Measurements from ENCODE around the gene TBL1Y.
"Not testable (repeated sequence)": the region's sequence is repeated elsewhere in the genome, so short reads cannot be mapped to it uniquely, and the experiment has no call there.

Gene TBL1Y

DNA sequence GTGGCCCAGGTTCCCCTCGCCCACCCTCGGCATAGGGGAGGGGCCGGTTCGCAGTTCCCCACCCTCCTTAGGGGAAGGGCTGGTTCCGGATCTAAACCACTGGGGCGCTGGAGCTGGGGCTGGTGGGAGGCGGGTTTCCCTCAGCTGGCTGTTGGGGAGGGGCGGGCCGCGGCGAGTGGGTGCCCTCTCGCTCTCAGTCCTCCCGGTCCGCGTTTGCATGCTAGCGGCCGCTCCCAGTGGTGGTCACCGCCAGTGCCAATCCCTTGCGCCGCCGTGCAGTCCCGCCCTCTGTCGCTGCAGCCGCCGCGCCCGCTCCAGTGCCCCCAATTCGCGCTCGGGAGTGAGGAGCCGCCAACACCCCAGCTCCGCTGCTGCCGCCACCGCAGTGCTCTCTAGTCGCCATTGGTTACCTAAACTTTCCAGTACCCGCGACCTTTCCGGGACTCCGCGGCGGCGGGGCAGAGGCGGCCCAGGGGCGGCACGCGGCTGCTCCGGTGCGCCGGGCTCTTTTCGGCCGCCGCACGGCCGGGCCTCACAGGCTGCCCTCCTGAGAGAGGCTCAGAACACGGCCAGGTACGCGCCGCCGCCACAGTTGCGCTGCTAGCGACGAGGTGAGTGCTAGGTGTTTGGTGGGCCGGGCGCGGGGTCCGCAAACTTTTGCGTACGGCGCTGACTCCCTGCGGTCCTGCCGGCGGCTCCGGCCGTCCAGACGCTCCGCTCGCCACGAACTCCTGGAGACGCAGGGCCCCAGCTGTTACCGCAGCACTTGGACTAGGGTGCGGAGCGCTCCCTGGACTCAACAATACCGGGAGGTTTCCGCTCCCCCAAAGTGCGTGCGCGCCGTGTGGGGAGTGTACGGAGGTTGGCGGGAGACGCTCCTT lies at the start of gene TBL1Y:
Gene TBL1Y, plus strand, starts transcription at position 326 of the 881 bp plus-strand sequence. CDS start 114,388 bp downstream, outside the sequence.
- DNase-seq (ENCODE audit: low spot score), result no peak

DNA sequence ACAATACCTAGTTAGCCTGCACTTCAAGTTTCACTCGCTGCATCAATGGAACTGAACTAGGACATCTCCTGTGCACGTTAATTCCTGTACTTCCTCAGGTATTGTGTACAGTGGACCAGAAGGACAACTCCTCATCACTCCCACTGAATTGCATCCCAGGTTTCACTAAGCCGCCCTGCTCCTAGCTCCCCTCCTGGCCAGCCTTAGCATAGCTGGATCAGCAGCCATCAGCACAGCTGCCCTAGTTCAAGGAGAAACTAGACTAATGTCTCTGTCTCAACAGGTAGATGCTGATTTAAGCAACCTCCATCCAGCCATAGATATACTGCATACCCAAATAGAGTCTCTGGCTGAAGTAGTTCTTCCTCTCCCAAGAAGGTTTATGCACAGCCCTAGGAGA lies 16.0 kb upstream of the TBL1Y start:
- no peak for DNase-seq (ENCODE audit: low spot score)

DNA sequence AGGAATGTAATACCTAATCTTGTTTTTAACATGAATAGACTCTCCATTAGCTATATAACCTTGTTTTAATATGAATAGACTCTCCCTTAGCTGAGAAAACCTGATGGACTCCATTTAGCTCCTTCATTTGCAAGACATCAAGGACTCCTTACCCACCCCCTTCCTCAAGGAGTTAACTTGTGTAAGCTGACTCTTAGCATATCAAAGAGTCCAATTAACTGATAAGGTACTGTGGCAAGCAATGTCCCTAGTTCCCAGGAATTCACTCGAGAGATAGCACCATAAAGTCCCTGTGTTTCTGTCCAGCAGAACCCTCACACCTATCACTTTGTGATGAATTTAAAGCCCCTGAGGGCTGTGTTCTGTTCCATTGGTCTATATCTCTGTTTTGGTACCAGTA lies 15.3 kb upstream of the TBL1Y start:
- DNase-seq (ENCODE audit: low spot score), result no peak

DNA sequence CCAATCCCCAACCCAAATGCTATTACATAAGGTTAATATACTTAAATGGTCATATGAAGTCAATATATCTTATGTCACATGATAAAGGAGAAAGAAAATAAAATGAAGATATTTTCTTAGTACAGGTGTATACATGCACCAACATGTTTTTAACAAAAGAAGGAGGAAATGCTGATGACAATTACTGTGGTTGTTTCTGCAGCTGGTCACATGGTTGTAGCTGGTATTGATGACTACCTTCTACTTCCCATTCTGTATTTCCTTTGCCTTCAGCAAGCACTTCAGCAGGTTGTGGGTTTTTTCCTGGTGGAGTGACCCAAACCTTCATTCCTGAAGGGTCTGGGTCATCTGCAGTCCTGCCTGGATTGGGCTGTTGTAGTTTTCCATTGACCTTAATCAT lies 8.4 kb upstream of the TBL1Y start:
- DNase-seq (ENCODE audit: low spot score), result not testable (repeated sequence)

DNA sequence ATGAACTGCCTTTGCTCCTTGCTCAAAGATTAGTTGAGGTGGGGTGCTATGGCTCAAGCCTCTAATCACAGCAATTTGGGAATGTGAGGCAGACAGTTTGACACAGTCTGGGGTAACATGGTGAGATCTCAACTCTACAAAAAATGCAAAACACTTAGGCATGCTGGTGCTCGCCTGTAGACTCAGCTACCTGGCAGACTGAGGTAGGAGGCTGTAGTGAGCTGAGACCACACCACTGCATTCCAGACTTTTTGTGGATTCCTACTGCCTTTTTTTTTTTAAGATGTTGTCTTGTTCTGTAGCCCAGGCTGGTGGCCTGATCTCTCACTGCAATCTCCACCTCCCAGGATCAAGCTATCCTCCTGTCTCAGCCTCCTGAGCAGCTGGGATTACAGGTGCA lies 2.9 kb upstream of the TBL1Y start:
- DNase-seq (ENCODE audit: low spot score), result no peak

DNA sequence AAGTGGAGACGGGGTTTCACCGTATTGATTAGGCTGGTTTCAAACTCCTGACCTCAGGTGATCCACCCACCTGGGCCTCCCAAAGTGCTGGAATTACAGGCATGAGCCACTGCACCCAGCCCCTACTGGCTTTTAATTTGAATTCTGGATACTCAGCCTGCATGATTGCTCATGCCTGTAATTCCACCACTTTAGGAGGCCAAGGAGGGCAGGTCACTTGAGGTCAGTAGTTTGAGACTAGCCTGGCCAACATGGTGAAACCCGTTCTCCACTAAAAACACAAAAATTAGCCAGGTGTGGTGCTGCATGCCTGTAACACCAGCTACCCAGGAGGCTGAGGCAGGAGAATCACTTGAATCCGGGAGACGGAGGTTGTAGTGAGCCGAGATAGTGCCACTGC lies 2.5 kb upstream of the TBL1Y start:
- DNase-seq (ENCODE audit: low spot score), result not testable (repeated sequence)

DNA sequence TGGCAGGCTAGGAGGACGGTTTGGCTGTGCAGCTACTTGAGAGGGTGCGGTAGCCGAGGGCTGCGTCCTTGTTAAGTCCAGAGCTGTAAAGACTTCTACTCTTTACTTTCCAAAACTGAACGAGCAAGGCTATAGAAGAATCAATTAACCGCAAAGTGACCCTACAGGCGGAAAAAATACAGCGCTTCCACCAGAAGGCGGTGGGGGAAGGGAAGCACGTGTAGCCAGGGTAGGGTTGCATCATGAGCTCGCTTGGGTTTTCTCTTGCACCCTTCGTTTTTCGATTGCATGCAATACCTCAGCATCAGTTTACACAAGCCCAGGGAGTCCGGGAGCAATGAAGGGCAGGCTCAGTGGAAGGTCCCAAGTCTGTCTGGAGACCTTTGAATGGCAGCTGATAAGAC lies 1.4 kb upstream of the TBL1Y start:
- no peak for DNase-seq (ENCODE audit: low spot score)

DNA sequence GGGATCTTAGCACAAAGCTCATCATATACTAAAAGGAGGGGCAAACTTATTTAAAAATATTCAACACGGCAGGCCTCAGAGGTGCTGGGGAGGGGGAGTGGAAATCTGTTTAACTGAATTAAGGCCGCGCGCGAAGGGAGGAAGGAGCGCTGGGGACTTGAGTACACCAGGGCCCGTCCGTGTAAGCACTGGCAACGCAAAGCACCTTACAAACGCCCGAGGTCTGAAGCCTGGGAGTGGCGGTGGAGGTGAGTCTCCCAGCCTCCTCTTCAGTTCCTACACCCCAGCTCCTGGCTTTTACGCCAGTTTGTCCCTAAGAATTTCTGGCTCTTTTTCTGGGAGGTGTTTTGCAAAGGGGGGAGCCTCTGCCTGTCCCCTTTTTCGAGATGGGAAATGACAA lies 641 bp upstream of the TBL1Y start:
- no peak for DNase-seq (ENCODE audit: low spot score)

DNA sequence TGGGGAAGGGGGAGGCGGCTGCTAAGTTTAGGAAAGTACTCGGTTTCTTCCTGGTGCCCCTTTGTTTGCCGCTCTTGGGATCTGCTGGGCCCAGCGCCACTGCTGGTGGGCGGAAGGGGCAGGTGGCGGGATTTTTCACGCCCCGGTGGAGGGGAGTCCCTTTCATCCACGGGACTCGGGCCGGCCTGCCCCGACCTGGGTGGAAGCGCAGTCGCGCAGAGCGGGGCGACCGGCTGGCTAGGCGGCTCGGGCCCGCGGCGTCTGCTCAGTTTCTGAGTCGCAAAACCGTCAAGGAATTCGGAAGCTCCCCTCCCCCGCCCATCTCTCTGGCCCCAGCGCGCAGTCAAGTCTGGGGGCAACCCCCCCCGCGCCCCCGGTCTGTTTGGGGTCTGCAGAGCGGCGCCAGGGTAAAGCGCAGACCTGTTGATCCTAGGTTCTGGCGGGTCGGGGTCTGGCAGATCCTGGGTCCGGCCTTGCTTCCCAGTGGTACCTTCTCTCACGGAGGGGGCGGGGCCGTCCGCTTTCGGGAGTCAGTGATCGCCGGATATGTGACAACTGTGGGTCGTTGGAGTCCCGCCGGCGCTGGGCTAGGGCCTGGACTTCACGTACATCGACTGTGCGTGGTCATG lies 870 bp downstream of the TBL1Y start, which contains the start of gene AMELY:
Gene AMELY, minus strand, starts transcription at position 500 of the 629 bp plus-strand sequence. CDS start 39,144 bp downstream, outside the sequence.
- no peak for DNase-seq (ENCODE audit: low spot score)

DNA sequence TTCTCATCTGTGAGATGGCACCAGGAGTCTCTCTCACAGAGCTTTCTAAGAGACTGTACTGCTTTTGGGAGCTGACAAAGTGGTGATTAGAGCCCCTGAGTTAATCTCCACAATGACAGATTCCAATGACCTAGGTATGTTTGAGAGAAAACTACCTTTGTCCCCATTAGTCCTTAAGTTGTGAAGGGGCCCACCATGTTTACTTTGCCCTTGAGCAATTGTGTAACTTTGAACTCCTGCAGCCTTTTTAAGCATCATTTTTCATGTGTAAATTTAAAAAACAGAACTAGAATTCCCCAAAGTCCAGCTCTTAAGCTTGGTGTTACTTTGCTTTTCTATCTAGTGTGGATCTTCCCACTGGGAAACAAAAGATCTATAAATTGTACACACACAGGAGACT lies 2.9 kb downstream of the TBL1Y start:
- no peak for DNase-seq (ENCODE audit: low spot score)

DNA sequence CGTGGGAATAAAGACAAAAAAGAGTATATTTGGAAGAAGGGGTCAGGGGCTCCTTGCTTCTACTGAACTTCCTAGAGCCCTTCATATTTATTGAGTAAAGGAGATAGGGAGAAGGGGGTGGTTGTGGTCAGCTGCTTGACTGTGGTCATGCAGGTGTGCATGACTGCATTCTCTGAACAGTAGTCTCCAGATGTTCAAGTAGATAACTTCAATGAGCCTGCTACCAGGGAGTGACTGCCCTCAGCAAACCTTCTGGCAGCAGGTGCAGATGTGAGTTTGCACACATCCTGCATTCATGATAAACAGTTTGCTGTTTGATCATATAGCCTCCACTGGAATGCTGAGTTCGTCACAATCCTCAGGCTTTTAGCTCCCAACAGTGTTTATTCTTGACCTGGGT lies 10.6 kb downstream of the TBL1Y start:
- DNase-seq (ENCODE audit: low spot score), result no peak

DNA sequence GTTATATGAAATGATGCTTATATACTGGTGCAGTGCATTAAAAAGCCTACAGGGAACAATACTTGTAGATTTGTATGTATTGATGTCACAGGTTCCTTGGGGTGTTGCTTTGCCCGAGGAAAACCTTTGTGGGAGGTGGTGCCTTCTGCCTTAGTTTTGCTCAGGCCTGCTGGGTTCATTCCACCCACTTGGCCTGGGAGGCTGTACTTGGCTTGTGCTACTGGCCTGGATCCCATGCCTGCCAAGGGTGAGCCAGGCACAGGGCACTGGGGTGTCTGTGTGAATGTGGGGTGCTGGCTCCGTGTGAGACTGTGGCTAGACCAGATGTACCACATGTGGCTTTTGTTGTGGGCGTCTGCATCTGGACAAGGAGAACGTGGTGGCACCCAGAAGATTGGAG lies 17.8 kb downstream of the TBL1Y start:
- DNase-seq (ENCODE audit: low spot score), result no peak

DNA sequence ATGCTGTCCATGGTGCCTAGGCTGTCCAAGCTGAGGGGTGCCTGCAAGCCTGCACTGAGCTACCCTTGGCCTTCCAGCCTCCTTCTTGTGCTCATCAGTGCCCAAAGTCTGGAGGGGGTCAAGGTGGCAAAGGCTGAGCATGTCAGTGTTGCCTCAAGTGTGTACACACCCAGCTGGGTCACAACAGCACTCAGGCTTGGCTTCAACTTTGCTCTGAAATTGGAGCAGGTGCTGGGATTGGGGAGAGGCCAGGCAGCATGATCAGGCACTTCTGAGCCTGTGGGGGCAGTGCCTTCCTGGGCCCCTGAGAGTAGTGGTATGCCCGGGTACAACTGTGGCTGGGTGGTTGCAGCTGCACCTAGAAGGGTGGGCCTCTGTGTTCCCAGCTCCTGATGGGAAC lies 18.7 kb downstream of the TBL1Y start:
- no peak for DNase-seq (ENCODE audit: low spot score)

DNA sequence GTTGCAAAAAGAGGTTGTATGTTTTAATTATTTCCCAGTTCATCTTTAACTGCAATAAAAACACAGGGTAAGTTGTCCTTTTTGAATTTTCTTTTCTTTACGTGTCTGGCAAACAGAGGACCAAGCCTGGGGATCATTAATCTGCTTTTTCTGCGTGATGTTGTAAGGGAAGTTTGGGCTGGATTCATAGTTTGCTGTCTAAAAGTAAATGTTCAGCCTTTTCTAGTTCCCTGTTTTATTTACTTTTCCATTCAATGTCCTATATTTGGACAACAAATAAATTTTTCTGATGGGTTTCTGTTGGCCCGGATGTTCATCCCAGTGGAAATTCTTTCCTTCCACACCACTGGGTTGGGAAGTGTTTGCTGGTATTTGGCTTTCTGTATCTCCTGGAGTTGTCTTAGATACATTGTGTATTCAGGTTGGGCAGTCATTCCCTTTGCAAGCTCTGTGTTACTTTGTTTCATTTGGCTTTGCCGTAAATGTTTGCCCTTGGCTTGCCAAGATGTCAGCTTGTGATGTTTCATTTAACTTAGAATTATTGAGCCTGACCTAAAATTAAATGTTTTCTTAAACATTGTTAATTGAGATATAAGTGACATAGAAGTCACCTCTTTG lies 21.4 kb downstream of the TBL1Y start:
- no peak for DNase-seq (ENCODE audit: low spot score)

DNA sequence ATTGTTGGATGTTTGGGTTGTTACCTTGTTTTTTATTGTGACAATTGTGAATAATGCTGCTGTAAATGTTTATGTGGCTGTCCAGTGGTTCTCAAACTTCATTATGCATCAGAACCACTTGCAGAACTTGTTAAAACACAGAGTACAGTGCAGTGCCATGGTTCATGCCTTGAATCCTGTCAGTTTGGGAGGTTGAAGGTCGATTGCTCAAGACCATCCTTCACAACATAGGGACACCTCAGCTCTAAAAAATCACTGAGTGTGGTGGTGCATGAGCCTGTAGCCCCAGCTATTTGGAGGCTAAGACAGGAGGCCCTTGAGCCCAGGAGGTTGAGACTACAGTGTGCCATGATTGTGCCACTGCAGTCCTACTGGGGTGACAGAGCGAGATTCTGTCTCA lies 25.0 kb downstream of the TBL1Y start:
- DNase-seq (ENCODE audit: low spot score), result no peak

DNA sequence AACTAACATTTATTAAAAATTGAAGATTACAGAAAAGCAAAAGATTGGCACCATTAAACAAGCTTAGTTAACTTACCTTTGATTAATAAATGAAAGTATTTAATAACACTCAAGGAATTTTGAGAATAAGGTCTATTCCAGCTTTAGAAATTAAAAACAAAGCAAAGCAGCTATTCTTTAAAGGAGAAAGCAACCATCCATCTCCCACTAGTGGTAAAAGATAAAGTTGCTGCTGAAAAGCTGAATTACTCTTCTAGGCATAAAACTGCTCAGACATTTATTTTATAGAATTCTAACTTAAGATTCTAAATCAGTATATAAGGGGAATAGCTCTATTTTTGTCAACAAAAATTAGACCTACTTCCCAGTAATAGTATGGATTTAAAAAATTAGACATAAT lies 37.2 kb downstream of the TBL1Y start:
- no peak for DNase-seq (ENCODE audit: low spot score)

DNA sequence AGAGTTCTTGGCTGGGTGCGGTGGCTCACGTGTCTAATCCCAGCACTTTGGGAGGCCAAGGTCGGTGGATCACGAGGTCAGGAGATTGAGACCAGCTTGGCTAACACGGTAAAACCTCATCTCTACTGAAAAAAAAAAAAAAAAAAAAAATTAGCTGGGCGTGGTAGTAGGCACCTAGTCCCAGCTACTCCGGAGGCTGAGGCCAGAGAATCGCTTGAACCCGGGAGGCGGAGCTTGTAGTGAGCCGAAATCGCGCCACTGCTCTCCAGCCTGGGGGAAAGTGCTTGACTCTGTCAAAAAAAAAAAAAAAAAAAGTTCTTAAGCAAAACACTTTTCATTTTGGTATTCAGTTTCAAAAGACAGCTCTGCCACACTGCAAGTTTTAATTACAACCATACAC lies 37.9 kb downstream of the TBL1Y start:
- no peak for DNase-seq (ENCODE audit: low spot score)

DNA sequence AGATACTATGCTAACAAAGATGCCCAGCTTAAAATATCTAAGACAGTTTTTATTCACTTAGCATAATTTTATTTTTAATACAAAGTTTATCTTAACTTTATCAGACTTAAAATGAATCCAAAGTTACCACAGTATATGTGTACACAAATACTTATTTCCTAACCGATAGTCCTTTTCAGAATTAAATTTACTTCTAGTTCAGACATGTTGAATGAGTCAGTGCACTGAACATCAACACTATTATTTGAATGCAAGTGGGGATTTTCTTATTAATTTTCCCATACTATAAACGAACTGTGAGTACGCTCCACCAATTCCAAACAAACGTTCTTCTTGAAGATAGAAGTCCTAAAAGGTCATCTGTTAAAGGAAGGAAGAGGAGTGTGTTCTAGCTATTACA lies 39.5 kb downstream of the TBL1Y start:
- no peak for DNase-seq (ENCODE audit: low spot score)

DNA sequence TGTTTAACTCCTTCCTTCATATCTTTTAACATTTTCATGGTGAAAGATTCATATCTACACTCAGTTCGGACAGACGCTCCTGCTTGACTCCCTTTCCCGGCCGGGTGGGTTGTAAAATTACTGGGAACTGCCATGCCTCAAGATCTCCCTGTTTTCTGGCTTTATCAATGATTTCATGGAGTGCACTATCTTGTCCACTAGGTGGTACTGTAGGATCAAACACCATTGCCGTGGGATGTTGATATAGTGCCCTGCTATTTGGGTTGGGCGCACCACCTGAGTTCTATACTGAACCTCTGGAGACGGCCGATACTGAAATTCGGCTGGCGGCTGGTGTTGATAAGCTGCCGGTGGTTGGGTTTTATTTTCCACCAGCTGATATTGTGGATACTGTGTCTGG lies 54.2 kb downstream of the TBL1Y start:
- DNase-seq (ENCODE audit: low spot score), result no peak

DNA sequence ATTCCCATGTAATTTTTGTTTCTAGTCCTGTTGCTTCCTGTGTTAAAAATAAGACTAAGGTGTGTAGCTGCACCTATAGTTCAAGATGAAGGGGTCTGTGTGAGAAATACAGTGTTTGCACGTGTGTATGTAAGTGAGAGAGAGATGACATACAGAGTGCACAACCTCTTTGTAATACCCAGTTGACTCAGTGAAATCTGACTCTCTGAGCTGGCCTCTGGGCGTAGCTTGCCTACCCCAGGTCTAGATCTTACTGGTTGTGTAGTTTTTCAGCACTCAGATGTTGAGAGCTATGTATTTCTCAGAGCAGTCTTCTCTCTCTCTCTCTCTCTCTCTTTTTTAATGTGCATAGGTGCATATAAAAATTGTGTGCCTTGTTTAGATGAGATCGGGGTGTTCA lies 56.0 kb downstream of the TBL1Y start:
- no peak for DNase-seq (ENCODE audit: low spot score)

DNA sequence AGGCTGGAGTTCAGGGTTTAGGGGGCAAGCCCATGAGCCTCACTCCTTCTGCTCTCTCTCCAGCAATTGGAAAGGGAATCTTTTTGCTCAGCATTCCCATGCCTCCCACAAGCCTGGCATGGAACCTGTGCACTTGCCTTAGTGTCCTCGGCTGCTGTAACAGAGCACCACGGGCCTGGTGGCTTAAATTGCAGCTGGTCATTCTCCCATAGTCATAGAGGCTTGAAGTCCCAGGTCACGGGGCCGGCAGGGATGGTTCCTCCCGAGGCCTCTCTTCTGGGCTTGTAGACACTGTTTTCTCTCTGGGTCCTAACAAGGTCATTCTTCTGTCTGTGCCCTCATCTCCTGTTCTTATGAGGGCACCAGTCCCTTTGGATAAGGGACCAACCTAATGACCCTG lies 57.2 kb downstream of the TBL1Y start:
- DNase-seq (ENCODE audit: low spot score), result no peak

DNA sequence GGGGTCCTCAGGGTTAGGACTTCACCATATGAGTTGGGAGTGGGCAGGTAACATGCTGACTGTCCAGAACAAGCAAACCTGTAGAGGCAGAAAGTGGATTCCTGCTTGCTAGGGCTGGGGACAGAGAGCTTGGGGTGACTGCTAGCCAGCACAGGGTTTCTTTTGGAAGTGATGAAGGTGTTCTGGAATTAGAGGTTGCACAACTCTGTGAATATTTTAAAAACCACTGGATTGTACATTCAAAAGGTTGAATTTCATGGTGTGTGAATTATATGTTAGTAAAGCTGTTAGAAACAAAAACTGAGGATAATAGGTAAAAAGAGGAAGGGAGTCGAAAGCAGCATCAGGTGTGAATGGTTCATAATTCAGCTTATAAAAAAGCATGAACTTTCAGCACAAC lies 57.7 kb downstream of the TBL1Y start:
- DNase-seq (ENCODE audit: low spot score), result no peak

DNA sequence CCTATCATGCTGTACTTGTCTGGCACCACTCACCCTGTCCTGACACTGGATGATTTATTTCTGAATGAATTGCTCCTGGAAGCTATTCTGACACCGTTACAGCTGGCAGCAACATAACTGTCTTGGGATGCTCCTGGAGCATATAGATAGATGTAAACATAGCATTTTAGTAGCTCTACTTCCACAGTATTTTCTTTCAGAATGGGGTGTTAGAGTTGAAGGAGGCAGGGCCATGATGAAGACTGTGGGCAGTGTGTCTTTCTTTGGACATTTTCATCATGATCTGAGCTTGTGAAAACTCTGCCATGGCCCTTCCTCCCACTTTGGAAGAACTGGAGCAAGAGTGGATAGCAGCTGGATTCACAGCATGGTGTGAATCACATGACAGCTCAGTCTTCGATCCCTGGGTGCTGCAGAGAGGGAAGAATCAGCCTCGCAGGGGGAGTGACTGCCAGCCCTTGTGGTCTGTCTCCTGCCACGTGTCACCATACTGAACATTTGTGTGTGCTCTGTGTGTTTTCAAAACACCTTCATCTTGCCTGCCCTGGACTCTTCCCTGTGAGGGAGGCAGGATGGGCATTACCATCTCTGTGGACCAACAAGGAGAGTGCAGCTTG lies 61.9 kb downstream of the TBL1Y start:
- no peak for DNase-seq (ENCODE audit: low spot score)
